ENCODE measurements around the gene NFS1.

DNA sequence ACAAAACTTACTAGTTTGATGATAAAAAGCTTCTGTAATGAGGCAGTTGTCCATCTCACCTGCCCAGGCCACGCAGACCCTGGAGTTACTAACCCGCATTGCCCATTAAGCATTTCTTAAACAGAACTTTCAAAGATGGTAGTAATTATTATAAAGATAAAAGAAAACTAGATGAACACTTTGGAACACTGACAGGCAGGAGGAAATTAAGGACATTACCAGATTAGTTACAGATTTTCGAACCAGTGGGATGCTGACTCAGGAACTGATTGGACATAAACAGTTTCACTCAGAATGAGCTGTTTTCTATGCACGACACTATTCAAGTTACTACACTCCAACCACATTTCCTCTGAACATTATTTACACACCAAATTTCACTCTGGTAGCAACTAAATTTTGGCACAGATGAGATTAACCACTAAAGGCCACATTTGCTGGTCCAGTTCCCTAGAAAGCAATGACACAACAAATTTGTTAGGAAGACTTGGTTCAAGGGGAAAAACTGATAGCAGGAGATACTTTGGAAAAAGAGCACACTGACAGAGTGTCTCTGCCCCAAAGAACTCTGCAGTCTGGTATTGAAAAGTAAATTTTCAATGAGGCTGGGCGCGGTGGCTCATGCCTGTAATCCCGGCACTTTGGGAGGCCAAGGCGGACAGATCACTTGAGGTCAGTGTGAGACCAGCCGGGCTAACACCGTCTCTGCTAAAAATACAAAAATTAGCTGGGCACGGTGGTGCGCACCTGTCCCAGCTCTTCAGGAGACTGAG, 3.1 kb upstream of the NFS1 start:
- TF ChIP-seq, protein P1, sequence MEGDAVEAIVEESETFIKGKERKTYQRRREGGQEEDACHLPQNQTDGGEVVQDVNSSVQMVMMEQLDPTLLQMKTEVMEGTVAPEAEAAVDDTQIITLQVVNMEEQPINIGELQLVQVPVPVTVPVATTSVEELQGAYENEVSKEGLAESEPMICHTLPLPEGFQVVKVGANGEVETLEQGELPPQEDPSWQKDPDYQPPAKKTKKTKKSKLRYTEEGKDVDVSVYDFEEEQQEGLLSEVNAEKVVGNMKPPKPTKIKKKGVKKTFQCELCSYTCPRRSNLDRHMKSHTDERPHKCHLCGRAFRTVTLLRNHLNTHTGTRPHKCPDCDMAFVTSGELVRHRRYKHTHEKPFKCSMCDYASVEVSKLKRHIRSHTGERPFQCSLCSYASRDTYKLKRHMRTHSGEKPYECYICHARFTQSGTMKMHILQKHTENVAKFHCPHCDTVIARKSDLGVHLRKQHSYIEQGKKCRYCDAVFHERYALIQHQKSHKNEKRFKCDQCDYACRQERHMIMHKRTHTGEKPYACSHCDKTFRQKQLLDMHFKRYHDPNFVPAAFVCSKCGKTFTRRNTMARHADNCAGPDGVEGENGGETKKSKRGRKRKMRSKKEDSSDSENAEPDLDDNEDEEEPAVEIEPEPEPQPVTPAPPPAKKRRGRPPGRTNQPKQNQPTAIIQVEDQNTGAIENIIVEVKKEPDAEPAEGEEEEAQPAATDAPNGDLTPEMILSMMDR (IDR thresholded peaks at IDR 0.05; ENCODE audit: low read depth, low read length): no peak
- no peak for TF ChIP-seq EZH2phosphoT487 (IDR thresholded peaks at IDR 0.05; ENCODE audit: low read depth)
